GM20000 (cell line): ENCODE measurements around the gene MAGI3.

Experiments used
- DNase-seq: peaks from one replicate; pipeline ENCODE4 v3.0.0; 2012; ENCODE audit warnings: low spot score
- CTCF ChIP-seq: IDR thresholded peaks from 2 replicates; pipeline ENCODE4 v1.5.1; 2012; ENCODE audit warnings: mild to moderate bottlenecking, control low read depth; ENCODE audit errors: extremely low read depth, missing control alignments

MAGI3 gene

GRCh38 chr1:113616156-113616555, 225.8 kb downstream of the MAGI3 start:
- TF ChIP-seq CTCF, result no peak
- no peak for DNase-seq

- DNase-seq, result no peak
- TF ChIP-seq CTCF, result no peak
These were observed 227.3 kb downstream of the MAGI3 start for GRCh38 chr1:113617438-113618141.

- no peak for DNase-seq
- TF ChIP-seq CTCF, result no peak
These were observed 238.7 kb downstream of the MAGI3 start for GRCh38 chr1:113628997-113629396.

GRCh38 chr1:113630340-113631327, 240.3 kb downstream of the MAGI3 start:
- TF ChIP-seq CTCF, result no peak
- no peak for DNase-seq

- no peak for TF ChIP-seq CTCF
- no peak for DNase-seq
These were observed 251.1 kb downstream of the MAGI3 start for GRCh38 chr1:113641396-113641795.

DNA sequence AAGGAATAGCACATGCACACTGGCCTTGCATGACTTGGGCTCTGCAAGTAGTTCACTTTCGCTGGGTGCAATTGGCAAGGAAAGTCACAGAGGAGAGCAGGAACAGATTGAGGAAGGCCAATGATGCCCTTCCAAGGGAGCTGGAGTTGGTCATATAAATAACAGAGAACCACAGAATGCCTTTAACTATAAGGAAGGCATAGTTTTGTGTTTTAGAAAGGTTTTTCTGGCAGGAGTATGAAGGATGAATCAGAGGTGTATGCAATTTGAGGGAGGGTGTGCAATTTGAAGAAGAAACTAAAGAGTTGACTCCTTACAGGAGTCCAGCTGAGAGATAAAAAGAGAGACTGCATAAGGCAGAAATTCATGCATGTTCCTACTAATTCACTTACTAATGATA, 256.8 kb downstream of the MAGI3 start:
- DNase-seq, result no peak

More for the DNA sequence above, 256.8 kb downstream of the MAGI3 start:
- TF ChIP-seq CTCF, result no peak
